Loucy (cell line): ENCODE measurements around the gene JAG1.

Experiments used
- CTCF ChIP-seq: fragments of 200-600 bp; sonication (generic); conservative IDR thresholded peaks from 2 replicates; pipeline ENCODE4 v1.5.1; 2014; ENCODE audit warnings: mild to moderate bottlenecking, antibody characterized with exemption, low read length
- EZH2phosphoT487 ChIP-seq: fragments of 200-600 bp; IDR thresholded peaks from 2 replicates; pipeline ENCODE4 v1.6.1; 2018; ENCODE audit warnings: antibody characterized with exemption, mild to moderate bottlenecking, moderate library complexity, borderline replicate concordance

GRCh38 chr20:10708351-10709185 is 34.8 kb upstream of the JAG1 start:
- no peak for TF ChIP-seq EZH2phosphoT487
- no peak for TF ChIP-seq CTCF
